Measurements from ENCODE around the gene NFATC2IP. TPM values are rescaled to one million over a fixed set of nuclear protein-coding genes. Genes with fewer than 3 reads are reported as not detected.

NFATC2IP gene
- total and polyA plus RNA-seq, 2 of the 13 experiments (the other 11 are each of a cell fraction or from before 2014, with no cell fraction given), result 32.1 to 48.5 TPM

- TF ChIP-seq, protein P1, sequence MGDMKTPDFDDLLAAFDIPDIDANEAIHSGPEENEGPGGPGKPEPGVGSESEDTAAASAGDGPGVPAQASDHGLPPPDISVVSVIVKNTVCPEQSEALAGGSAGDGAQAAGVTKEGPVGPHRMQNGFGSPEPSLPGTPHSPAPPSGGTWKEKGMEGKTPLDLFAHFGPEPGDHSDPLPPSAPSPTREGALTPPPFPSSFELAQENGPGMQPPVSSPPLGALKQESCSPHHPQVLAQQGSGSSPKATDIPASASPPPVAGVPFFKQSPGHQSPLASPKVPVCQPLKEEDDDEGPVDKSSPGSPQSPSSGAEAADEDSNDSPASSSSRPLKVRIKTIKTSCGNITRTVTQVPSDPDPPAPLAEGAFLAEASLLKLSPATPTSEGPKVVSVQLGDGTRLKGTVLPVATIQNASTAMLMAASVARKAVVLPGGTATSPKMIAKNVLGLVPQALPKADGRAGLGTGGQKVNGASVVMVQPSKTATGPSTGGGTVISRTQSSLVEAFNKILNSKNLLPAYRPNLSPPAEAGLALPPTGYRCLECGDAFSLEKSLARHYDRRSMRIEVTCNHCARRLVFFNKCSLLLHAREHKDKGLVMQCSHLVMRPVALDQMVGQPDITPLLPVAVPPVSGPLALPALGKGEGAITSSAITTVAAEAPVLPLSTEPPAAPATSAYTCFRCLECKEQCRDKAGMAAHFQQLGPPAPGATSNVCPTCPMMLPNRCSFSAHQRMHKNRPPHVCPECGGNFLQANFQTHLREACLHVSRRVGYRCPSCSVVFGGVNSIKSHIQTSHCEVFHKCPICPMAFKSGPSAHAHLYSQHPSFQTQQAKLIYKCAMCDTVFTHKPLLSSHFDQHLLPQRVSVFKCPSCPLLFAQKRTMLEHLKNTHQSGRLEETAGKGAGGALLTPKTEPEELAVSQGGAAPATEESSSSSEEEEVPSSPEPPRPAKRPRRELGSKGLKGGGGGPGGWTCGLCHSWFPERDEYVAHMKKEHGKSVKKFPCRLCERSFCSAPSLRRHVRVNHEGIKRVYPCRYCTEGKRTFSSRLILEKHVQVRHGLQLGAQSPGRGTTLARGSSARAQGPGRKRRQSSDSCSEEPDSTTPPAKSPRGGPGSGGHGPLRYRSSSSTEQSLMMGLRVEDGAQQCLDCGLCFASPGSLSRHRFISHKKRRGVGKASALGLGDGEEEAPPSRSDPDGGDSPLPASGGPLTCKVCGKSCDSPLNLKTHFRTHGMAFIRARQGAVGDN (CRISPR knock-in tag; IDR thresholded peaks at IDR 0.05), result peak; percentile 39; the same call in 1 of the 2 replicates
- TF ChIP-seq SMARCE1 (IDR thresholded peaks at IDR 0.05; ENCODE audit: borderline replicate concordance), result no peak
- TF ChIP-seq TBL1XR1 (IDR thresholded peaks at IDR 0.05; ENCODE audit: borderline replicate concordance, low read length, partially characterized antibody), result no peak
- no peak for TF ChIP-seq RBFOX2 (IDR thresholded peaks at IDR 0.05; ENCODE audit: low read depth, low read length)
- no peak for TF ChIP-seq MXI1 (IDR thresholded peaks at IDR 0.05; ENCODE audit: borderline replicate concordance, low read depth, low read length)
- no peak for TF ChIP-seq KMT2A (CRISPR knock-in tag; IDR thresholded peaks at IDR 0.05)
- TF ChIP-seq ZNF224 (CRISPR knock-in tag; IDR thresholded peaks at IDR 0.05), result no peak
- no peak for TF ChIP-seq ZNF879 (CRISPR knock-in tag; IDR thresholded peaks at IDR 0.05)
- TF ChIP-seq ZNF33B (CRISPR knock-in tag; IDR thresholded peaks at IDR 0.05), result no peak
- TF ChIP-seq ZSCAN20 (CRISPR knock-in tag; IDR thresholded peaks at IDR 0.05; ENCODE audit: borderline replicate concordance), result no peak
- TF ChIP-seq ZNF562 (CRISPR knock-in tag; IDR thresholded peaks at IDR 0.05; ENCODE audit: borderline replicate concordance), result no peak
- TF ChIP-seq HNF1A (IDR thresholded peaks at IDR 0.05; ENCODE audit: low read depth), result no peak
- no peak for TF ChIP-seq HNF1A (CRISPR knock-in tag; IDR thresholded peaks at IDR 0.05; ENCODE audit: borderline replicate concordance)
- TF ChIP-seq GFI1 (CRISPR knock-in tag; IDR thresholded peaks at IDR 0.05; ENCODE audit: borderline replicate concordance), result no peak
- no peak for TF ChIP-seq GPN1 (CRISPR knock-in tag; IDR thresholded peaks at IDR 0.05; ENCODE audit: borderline replicate concordance)
- TF ChIP-seq NBN (conservative IDR thresholded peaks at IDR 0.05), result no peak
- no peak for TF ChIP-seq SKIL (CRISPR knock-in tag; IDR thresholded peaks at IDR 0.05; ENCODE audit: borderline replicate concordance)
- TF ChIP-seq FOXA1 (IDR thresholded peaks at IDR 0.05), result no peak
- no peak for TF ChIP-seq FOXA1 (CRISPR knock-in tag; IDR thresholded peaks at IDR 0.05)
- TF ChIP-seq ZNF180 (CRISPR knock-in tag; IDR thresholded peaks at IDR 0.05; ENCODE audit: borderline replicate concordance, low read depth), result 0 out of 2 replicates have a peak, but pooled peaks have one; percentile 39
- TF ChIP-seq ZKSCAN1 (IDR thresholded peaks at IDR 0.05; ENCODE audit: low read length), result no peak
- TF ChIP-seq KDM5A (IDR thresholded peaks at IDR 0.05; ENCODE audit: borderline replicate concordance, low read length), result no peak
- TF ChIP-seq SRY (CRISPR knock-in tag; IDR thresholded peaks at IDR 0.05), result no peak
Observed at GRCh38 chr16:28991687-28992086, 41.0 kb downstream of the NFATC2IP start (continued).

Data from HepG2 (cell line).